ENCODE measurements around the gene KCNA10.

Gene KCNA10

DNA sequence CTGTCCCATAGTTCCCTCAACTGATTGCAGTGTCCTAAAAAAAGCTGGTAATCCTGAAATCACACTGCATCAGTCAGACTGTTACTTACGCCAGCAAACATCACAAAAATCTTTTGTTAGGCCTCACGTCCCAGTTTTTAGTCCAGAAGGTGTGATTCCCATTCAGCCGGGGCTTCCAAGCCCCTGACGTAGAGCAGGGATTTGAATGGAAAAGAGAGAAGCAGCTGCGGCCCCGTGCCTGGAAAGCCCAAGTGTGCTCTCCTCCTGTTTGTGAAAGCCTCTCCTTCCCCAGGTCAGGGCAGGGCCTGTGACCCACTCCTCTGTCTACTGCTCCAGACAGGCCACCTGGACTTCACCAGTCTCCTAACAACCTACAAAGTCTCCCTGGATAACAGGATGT, 20.7 kb downstream of the KCNA10 start:
- no peak for DNase-seq (ENCODE audit: low read depth in 3 of 3)

DNA sequence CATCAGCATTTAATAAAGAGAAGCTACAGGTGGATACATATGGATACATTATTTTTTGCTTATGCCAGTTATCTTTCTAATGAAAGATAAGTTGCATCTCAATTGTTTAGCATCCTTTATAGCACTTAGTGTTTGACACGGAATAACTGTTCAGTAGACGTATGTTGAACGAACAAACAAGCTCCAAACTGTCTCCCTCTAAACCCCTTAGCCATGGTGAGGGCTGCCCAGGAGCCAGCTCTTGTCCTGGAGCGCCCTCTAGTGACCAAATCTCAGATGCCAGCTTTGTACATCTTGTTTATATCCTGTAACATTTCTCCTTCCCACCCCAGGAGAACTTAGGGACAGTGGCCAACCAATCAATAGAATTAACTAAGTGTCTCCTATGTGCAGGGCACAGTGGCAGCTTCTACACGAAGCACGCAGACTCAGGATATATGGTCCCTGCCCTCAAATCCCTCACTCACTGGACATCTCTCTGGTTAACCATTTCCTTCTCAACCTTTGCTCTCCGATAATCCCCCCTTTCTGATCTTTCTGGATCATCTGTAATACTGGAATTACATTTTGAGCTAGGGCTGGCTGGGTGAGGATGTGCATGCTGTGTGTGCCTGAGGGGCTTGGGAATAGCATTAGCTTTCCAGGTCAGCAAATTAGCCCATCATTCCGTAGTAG, 22.9 kb downstream of the KCNA10 start:
- peak; percentile 65 to 78 (median 74) for DNase-seq (ENCODE audit: low read depth in 3 of 3)

DNA sequence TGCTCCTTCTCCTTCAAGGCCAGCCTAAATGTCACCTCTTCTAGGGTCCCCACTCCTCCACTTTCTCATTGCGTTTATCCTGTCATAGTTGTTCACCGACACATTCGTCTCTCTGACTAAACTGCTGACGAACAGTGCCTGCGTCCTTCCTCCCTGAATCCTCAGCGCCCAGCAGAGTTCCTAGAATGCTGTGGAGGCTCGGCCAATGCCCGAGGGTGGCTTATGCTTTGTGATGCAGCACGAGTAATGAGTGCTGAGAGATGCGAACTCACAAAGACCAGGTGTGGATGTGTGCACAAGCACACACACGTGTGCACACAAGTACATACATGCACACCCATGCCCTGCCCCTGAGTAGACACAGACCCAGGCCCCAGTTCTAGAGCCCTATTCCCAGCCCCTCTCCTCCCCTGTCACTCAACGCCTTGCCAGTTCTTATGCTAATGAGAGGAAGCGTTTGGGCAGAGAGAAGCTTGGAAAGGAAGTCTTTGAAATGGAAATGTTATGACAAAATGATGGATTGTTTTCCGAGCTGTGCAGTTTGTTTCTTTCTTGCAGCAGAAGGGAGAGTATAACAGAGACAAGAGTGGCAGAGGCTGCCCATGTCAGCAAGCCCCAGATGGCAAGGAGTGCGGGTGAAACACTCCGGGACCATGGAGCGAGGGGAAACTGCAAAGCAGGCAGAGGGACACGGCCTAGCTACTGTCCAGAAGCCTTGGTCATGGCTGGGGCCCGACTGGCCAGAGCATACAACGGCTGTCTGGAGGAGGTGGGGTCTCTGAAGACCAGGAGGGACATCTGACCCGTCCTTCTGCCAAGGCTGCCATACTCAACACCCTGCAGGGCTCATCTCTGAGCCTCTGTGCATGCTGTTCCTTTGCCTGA, 24.2 kb downstream of the KCNA10 start:
- DNase-seq (ENCODE audit: low read depth in 3 of 3): no peak

DNA sequence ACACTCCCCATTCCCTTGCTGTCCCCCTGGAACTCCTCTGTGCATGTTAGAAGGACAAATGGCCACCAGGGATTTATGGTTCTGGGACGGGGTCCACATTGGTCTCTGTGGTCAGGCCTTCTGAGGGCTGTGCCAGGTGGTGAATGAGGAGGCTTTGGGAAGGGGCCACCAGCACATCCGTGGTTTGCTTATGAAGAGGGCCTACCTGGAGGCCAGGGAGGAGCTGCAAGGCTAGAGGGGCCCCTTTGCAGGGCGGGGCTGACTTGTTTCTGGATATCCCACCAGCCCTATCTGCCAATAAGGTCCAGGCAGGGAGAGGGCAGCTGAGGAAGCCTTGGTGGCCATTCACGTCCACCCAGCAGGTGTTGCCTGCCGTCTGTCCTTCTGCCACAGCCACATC, 24.9 kb downstream of the KCNA10 start:
- DNase-seq (ENCODE audit: low read depth in 3 of 3): no peak

DNA sequence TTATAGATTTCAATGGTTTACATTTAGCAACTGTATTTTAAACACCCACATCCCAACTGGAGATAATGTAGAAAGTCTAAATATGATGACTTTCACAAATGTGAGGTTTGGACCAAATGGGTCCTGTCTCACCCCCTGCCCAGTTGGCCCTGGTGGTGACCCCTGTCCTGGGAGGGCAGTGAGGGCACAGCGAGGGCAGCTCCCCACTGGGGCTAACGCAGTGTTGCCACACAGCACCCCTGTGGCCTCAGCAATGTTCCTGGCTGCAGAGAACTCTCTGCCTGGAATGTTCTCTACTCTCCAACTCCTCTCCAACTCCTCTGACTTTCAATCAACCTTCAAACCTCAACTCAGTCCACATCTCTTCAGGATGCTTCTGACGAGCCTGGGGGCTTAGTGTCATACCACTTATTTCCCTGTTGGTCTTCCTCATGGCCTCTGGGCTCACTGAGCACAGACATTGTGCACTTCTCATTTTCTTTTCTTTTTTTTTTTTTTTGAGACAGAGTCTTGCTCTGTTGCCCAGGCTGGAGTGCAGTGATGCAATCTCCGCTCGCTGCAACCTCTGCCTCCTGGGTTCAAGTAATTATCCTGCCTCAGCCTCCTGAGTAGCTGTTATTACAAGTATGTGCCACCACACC, 25.8 kb downstream of the KCNA10 start:
- no peak for DNase-seq (ENCODE audit: low read depth in 3 of 3)

DNA sequence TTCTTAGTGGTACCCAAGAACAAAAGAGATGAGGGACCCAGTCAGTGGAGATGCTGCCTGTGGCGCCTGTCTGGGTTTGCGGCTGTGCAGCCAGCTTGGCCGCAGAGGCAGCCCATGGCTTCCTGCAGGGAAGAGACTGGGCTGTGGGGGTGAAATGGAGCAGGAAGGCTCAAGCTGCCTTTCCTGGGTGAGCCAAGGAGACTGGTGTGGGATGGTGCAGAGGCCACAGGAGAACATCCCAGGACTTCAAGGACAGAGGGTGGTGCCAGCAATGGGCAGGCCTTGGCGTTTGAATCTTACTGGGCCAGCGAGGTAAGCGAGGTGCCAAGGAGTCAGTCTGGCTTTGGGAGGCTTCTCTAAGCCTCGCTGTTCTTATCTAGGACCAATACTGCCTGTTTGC, 26.4 kb downstream of the KCNA10 start:
- DNase-seq (ENCODE audit: low read depth in 3 of 3): no peak

DNA sequence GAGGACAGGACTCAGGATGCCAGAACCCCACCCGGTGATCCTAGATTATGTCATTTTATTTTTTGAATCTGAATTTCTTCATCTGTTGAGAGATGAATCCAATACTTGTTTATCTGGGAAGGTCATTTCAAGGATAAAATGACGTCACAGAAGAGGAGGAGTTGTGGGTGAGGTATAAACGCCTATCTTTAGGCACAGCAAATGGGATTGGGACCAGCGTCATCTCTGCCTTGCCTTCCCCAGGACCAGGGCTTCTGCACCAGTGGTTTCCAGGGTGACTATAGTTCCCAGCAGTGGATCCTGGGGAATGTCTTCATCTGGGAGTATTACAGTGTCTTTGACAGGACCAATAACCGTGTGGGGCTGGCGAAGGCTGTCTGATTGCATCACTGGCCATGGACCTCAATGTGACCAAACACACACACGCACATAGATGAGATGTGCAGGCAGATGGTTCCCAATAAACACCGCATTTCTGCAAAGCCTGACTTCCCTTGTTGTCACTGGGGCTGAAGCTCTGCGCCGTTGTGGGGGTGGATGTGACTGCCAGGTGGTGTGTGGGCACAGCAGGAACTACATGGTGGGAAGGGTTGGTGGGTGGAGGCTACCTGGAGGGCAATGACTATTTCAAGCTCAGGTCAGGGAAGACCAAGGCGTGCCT, 28.1 kb downstream of the KCNA10 start:
- no peak for DNase-seq (ENCODE audit: low read depth in 3 of 3)

DNA sequence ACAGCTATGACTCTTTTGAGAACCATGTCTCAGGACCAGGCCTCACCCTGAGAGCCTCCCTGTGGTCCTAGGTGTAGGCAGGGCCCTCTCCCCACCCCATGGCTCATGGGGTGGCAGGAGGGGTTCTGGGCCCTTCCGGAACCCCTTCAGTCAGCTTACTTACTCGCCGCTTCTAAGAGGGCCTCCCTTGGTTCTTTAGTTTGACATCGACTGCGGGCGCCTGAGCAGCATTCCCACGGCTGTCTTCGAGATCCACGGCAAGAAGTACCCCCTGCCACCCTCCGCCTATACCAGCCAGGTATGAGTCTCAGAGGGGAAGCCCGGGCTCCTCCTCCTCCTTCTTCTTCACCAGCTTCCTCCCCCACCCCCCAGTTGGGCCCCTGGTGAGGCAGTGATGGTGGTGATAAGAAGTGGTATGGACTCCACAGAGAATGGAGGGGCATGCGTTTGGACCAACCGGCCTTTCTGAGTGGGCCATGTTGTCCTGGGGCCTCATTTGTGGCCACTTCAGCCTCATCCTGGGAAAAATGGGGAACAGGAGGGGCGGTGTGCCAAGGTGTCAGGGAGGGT, 28.9 kb downstream of the KCNA10 start:
- DNase-seq (ENCODE audit: low read depth in 3 of 3): no peak

DNA sequence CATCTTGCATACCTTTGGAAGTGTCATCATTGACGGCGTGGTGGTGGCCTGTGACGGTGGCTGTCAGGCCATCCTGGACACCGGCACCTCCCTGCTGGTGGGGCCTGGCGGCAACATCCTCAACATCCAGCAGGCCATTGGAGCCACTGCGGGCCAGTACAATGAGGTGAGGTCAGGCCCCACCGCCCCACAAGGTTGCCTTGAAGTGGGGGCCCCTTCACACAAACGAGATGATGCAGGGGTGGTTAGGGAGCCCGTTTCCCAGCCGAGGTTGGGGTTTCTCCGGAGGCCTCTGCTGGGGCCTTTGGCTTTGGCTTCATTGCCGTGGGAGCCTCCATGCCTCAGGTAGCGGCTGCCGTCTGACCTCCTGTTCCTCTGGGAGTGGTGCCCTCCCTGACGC, 29.6 kb downstream of the KCNA10 start:
- no peak for DNase-seq (ENCODE audit: low read depth in 3 of 3)

DNA sequence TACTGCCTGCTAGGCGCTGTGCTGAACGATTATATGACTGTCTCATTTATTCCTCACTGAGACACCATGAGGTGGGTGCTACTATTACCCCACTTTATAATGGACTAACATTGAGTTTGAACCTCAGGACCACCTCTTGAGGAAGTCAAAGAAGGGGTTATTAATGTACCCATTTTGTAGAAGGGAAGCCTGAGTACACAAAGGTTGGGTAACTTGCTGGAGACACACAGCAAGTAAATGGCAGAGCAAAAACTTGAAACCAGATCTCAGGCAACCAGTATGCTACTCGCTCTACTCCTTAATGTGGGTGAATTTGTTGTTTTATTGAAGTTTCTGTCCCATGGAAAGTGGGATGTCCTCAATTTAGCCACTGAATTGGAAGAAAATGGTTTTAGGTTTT, 30.1 kb downstream of the KCNA10 start:
- no peak for DNase-seq (ENCODE audit: low read depth in 3 of 3)

DNA sequence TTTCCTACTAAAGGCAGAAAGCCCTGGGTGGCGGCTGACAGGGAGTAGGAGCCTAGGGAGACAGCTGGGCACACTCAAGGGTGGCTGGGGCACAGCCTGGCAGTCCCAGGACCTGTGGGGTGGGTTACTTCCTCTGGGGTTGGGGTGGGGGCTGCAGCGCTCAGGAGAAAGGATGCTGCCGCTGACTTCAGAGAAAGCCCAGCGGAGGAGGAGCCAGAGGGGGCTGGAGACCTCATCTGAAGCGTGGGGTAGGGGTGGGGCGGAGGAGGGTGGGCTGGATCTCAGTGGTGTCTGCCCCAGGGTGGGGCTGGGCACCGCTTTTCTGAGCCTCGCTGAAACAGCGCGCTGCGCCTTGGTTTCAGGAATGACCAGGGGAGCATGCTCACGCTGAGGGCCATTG, 30.8 kb downstream of the KCNA10 start:
- no peak for DNase-seq (ENCODE audit: low read depth in 3 of 3)

DNA sequence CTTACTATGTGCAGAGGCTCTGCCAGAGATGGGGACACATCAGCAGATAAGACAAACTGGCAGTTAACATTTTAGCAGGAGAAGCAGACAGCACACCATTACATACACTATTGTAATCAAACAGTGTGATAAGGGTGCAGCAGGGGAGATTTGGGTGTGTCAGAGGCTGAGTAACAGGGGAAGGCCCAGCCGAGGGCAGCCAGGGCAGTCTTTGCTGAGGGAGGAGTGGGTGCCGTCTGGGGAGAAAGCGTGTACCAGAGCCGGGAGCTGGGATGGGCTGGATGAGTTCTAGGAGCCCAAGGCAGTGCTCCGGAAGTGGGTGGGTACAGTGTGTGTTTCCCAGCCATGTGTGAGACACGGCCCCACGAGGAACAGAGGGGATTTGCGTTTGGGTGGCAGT, 31.2 kb downstream of the KCNA10 start:
- DNase-seq (ENCODE audit: low read depth in 3 of 3): no peak

DNA sequence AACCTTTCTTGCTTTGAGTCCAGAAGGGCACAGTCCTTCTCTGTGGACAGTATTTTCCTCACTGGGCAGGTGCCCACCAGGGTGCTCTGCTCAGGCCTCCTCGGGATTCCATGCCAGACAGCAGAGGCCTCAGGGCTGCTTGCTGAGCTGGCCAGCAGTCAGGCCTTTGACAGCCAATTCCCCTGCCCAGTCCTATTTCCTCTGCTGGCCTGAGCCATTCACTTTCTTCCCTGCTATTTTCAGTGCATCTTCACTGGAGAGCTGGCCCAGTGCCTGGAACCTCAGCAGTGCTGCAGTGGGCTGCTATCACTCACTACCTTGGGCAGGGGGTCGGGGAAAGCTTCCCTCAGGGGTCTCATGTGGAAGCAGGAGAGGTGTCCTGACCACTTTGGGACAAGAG, 33.2 kb downstream of the KCNA10 start:
- no peak for DNase-seq (ENCODE audit: low read depth in 3 of 3)

DNA sequence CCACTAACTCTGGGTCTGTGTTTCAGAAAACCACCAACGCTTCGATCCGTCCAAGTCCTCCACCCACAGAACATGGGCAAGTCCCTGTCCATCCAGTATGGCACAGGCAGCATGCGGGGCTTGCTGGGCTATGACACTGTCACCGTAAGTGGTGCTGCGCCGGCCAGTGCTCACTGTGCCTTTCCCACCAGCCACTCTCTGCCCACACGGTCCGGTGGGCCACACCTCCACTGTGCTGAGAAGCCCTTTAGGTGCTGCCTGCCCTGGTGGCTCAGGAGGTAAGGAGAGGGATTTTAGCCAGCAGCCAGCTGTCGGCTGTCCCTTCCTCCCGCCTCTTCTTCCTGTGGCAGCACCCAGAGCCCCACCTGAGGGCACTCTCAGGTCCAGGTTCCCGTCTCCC, 34.2 kb downstream of the KCNA10 start:
- no peak for DNase-seq (ENCODE audit: low read depth in 3 of 3)

DNA sequence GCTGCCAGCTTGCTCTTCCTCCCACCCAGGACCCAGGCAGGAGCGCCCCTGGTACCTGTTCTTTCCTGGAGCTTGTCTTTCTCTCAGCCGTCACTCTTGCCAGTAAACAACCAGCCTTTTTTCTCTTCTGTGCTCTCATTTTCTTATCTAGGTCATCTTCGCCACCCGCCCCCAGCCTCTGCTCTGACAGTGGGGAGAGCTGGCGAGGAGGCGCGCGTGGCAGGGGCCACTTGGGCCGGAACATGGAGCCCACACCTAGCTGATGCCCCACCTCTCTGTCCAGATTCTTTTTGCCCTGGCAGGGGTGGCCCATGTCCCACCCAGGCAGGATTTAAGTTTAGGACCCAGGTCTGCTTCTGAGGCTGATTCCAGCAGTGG, 35.7 kb downstream of the KCNA10 start:
- DNase-seq (ENCODE audit: low read depth in 3 of 3): no peak

DNA sequence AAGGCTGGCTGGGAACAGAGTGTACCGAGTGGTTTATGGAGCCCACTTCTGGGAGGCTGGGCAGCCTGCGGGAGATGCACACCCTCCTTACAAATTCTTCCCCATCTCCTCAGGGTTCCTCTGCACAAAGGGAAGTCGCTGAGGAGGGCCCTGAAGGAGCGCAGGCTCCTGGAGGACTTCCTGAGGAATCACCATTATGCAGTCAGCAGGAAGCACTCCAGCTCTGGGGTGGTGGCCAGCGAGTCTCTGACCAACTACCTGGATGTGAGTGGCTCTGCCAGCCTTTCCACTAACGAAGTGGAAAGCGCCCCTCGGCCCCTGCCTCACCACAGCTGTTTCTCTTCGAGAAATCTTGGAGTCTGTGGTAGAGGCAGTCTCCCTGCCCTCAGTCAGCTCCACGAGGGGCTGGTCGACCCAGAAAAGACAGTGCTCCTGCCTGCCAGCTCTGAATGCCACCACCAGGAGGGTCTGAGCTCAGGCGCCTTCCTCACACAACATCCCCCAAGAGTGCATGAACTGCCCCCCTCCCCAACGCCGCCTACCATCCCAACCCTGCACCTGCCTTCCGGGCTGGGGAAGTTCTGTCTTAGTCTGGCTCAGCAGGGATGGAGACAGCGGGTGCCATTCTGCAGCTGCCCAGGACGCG, 36.2 kb downstream of the KCNA10 start:
- DNase-seq (ENCODE audit: low read depth in 3 of 3): no peak

DNA sequence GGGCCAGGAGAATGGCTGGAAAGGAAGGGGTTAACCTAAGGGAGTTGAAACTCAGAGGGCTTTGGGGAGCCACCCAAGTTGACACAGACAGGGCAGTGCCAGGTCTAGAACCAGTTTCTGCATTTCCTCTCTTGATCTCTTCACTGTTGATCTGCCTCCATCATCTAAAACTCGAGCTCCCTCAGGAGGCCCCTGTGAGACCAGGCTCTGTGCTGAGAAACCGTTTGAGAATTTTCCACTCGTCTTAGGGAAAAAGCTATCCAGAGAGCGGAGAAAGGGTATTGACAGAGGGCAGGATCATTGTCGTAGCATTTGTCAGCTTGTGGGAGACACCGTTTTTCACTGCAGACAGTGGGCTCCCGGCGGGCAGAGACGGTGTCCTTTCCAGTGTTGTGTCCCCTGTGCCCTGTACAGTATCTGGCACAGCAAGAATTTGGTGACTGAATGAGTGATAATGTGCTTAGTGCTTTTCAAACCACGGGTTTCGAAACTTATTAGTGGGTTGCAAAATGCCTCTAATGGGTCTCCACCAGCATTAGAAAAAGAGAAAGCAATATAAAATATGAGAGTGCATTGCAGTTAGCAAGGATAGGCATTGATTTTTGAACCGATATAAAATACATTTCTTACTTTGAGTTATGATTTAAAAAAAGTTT, 36.9 kb downstream of the KCNA10 start:
- no peak for DNase-seq (ENCODE audit: low read depth in 3 of 3)

DNA sequence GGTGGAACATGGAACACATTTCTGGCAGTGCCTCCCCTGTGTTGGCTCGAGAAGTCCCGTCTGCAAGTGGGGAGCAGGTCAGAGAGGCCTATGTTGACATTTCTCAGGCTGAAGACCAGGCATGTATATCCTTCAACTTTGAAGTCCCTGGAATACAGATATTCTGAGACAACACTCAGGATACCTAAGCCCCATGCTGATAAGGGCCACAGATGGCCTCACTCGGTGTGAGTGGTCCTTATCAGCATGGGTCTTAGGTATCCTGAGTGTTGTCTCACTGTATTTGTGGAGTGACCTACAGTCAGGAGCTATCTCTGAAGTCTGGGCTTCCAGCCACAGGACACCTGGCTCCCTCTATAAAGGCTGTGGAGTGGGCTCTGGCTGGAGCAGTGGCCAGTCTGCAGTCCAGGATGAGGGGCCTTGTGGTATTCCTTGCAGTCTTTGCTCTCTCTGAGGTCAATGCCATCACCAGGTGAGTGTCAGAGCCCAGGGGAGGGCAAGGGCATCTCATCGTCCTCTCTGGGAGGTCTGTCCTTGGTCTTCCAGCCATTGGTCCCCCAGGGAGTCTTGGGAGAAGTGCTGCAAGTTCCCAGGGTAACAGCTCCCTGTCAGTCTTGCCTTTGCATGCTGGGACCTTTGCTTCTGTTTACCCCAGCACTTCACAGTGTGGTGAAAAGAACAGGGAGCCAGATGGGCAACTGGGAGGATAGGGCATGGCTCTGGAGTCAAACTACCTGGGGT, 38.4 kb downstream of the KCNA10 start:
- DNase-seq (ENCODE audit: low read depth in 3 of 3): no peak

DNA sequence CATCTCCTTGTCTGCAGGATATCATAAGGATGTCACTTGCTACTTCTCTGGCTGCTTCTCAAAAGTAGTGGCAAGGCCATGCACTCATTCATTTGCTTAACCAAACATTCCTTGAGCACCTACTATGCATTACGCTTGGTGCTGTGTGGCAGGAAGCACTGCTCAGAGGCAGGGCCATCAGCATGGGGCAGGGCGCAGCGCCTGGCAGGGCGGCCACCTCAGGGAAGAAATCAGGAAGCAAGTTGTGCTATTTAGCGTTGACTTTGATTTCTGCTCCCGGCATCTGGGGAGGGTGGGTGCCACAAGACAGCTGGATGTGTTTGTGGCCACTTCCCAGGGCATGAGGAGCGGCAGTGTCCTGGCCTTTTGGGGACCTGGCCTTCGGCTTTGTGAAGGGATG, 40.1 kb downstream of the KCNA10 start:
- DNase-seq (ENCODE audit: low read depth in 3 of 3): no peak

DNA sequence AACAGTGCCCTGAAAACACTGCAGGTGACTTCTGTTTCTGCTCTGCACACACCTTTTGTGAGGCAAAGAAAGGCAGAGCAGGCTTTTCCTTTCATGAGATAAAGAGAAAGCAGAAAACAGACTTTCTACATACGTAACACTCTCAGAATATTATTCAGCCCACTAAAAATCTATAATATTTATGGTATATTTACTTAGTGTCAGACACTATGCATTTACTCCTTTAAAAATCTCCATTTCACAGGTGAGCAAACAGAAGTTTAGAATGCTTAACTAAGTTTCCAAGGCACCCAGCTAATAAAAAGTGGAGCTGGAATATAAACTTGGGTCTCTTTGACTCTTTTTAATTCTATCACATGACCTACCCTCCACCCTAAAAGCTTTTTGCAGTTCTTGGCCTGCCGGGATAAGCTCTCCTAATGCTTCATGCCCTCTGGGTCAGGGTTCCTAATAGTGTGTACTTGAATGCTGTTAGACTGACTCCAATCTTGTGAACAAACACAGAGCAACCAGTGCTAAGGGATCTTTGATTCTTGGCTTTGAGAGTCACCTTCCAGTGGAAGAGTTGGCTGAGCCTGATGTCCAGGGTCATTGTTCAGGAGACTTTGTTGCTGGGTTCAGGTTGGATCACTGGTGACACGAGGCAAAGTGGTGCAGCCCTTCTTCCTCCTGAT, 40.9 kb downstream of the KCNA10 start:
- no peak for DNase-seq (ENCODE audit: low read depth in 3 of 3)
